IgD-negative memory B cell (primary cell): ENCODE results near the gene CHD8. TPM values are rescaled to one million over a fixed set of nuclear protein-coding genes. Genes with fewer than 3 reads are reported as not detected.
"Not testable (repeated sequence)": the region's sequence is repeated elsewhere in the genome, so short reads cannot be mapped to it uniquely, and the experiment has no call there.

Experiments used
- H3K27ac Mint-ChIP-seq, 3 donors: one replicate each; pipeline ENCODE4 v1.8.0; 2020 to 2022; ENCODE audit warnings: mild to moderate bottlenecking in 3 of 3, mixed read lengths in 3 of 3, moderate library complexity in 1 of 3
- H3K27me3 Mint-ChIP-seq: one replicate; pipeline ENCODE4 v1.8.0; 2021; ENCODE audit warnings: mixed read lengths
- H3K36me3 Mint-ChIP-seq: one replicate; pipeline ENCODE4 v1.8.0; 2020; ENCODE audit warnings: mild to moderate bottlenecking, mixed read lengths
- H3K4me1 Mint-ChIP-seq, 3 donors: one replicate each; pipeline ENCODE4 v1.8.0; 2020 to 2022; ENCODE audit warnings: mixed read lengths in 3 of 3, mild to moderate bottlenecking in 1 of 3
- H3K4me3 Mint-ChIP-seq, 4 donors: one replicate each; pipeline ENCODE4 v1.8.0; 2020 to 2022; ENCODE audit warnings: mild to moderate bottlenecking in 4 of 4, mixed read lengths in 4 of 4, moderate library complexity in 3 of 4
- H3K9me3 Mint-ChIP-seq, 3 donors: one replicate each; pipeline ENCODE4 v1.8.0; 2020 to 2021; ENCODE audit warnings: mixed read lengths in 3 of 3, mild to moderate bottlenecking in 1 of 3
- polyA plus RNA-seq: library from polyadenylated mRNA; unstranded; fragments of 300-500 nt; fragmentation: Illumina TruSeq; gene quantifications from one replicate; pipeline ENCODE4 v1.2.3, GENCODE V29; 2021

Gene CHD8
- polyA plus RNA-seq, 1 donor from 2014 or later = 44.4 TPM

- Mint-ChIP-seq H3K4me1 (no peaks in the 10 kb centered on the region), H3K36me3 (no peaks in the 10 kb centered on the region), H3K27ac (no peak overlapping the region), H3K27me3 (no peaks in the 10 kb centered on the region), H3K9me3 (no peaks in the 10 kb centered on the region), H3K4me3 (no peak overlapping the region)
These were observed 56.5 kb downstream of the CHD8 start for GRCh38 chr14:21399311-21399870.

- Mint-ChIP-seq H3K4me1 (no peaks in the 10 kb centered on the region), H3K9me3 (no peaks in the 10 kb centered on the region), H3K27ac (no peak overlapping the region), H3K4me3 (no peak overlapping the region), H3K36me3 (no peaks in the 10 kb centered on the region), H3K27me3 (no peaks in the 10 kb centered on the region)
These were observed 57.0 kb downstream of the CHD8 start for GRCh38 chr14:21398901-21399300.

- H3K4me1 Mint-ChIP-seq = no peaks in the 10 kb centered on the region
- H3K27ac Mint-ChIP-seq = no peak overlapping the region
These were observed 60.5 kb downstream of the CHD8 start for GRCh38 chr14:21395450-21395849.

DNA sequence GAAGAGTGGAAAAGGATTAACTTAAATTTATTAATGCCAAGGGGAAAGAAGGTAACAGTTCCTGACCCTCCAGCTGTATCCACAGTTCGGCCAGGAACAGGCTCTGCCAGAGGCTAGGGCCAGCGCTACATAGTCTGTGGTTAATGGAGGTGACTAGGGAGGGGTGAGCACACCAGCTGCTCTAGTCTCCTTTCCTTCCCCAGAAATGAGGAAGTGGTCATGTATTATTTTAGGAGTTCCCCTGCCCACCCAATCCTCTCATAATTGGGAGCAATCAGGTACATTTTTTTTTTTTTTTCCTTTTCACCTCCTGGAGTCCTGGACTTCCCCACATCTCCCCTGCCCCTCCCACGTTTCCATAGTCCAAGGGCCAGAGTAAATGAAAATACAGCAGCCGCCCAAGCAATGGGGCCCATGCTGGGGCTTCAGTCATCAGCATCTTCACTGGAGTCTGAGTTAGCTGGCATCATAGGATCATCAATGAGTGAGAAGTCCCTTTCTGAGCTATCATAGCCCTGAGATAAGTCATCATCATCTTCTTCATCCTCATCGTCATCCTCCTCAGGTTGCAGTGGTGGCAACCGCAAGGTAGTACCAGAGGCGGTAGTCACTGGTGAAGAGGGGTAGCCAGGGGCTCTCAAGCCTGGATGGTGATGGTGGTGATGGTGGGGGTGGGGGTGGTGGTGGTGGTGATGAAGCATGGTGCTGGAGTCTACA is 70.6 kb downstream of the CHD8 start:
- peak overlapping the region; percentile 93 to 99 (median 98) for H3K4me3 Mint-ChIP-seq
- peak overlapping the region; percentile 97 to 100 (median 99) for H3K27ac Mint-ChIP-seq
- peaks cover 28 to 31% (median 29%) of the 10 kb centered on the region in 3 donors for H3K4me1 Mint-ChIP-seq
- H3K9me3 Mint-ChIP-seq = no peaks in the 10 kb centered on the region
- H3K36me3 Mint-ChIP-seq = peaks cover 3% of the 10 kb centered on the region
- no peaks in the 10 kb centered on the region for H3K27me3 Mint-ChIP-seq

More at GRCh38 chr14:21395450-21395849, 60.5 kb downstream of the CHD8 start:
- H3K4me3 Mint-ChIP-seq = no peak overlapping the region
- H3K27me3 Mint-ChIP-seq = no peaks in the 10 kb centered on the region
- no peaks in the 10 kb centered on the region for H3K9me3 Mint-ChIP-seq
- peaks cover 2% of the 10 kb centered on the region for H3K36me3 Mint-ChIP-seq

- no peaks in the 10 kb centered on the region for H3K9me3 Mint-ChIP-seq
- H3K36me3 Mint-ChIP-seq = peaks cover 3% of the 10 kb centered on the region
- peak overlapping the region; percentile 97 to 100 (median 99) for H3K27ac Mint-ChIP-seq
- H3K27me3 Mint-ChIP-seq = no peaks in the 10 kb centered on the region
- peaks cover 29 to 34% (median 30%) of the 10 kb centered on the region in 3 donors for H3K4me1 Mint-ChIP-seq
- peak overlapping the region; percentile 93 to 99 (median 98) for H3K4me3 Mint-ChIP-seq
These were observed 71.5 kb downstream of the CHD8 start for GRCh38 chr14:21384494-21384851.

- Mint-ChIP-seq H3K9me3 (no peaks in the 10 kb centered on the region), H3K4me3 (peak within 1 kb of the TSS; percentile 93 to 99 (median 98)), H3K4me1 (peaks cover 29 to 34% (median 30%) of the 10 kb centered on the region in 3 donors), H3K36me3 (peaks cover 3% of the 10 kb centered on the region), H3K27ac (peak within 1 kb of the TSS; percentile 97 to 100 (median 99)), H3K27me3 (no peaks in the 10 kb centered on the region)
These were observed 72.0 kb downstream of the CHD8 start, which contains the start of gene SUPT16H for GRCh38 chr14:21383848-21384493. TSS of gene SUPT16H (minus strand) at chr14:21384019. CDS start at chr14:21383927, 92 bp downstream.

DNA sequence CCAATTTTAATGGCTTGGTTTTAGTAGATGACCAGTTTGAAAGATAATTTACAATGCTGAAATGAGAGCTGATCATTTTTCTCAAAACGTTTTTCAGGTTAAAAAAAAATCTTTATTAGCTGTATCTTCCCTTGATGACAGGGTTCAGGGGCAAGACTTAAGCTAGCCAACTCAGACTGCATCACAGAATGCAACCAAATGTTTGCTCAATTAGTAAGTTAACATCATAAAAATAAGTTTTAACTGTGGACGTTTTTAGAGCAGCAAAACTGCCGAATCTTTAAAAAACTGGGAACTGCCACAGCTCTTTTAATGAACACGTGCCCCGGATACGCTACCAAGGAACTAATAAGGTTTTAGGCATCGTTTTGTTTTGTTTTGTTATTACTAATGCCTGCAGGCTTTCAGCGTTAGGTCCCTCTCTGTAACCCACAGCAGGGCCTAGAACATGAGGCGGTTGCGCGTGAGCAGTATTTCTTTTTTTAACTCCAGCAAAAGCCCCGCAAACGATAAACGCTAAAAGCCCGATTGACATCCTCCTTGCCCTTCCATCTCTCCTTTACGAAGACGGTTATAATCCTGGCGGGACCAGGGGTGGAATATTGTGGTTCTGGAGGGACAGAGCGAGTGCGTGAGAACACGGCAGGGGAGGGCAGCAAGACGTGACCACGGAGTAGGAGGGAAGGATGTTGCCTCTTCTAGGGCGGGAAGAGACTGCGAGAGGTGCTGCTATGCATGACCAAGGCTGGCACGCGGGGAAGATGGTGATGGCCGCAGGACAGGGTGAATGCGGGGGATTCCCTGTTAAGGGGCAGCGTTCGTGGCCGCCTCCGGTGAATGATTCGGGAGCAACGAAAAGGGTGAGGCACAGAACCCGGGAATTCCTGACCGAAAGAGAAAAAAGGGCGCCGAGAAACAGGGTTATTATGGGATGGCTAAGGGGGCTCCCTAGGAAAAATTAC is 72.8 kb downstream of the CHD8 start:
- H3K4me1 Mint-ChIP-seq = peaks cover 29 to 34% (median 30%) of the 10 kb centered on the region in 3 donors
- H3K27ac Mint-ChIP-seq = peak overlapping the region; percentile 97 to 100 (median 99)
- H3K9me3 Mint-ChIP-seq = no peaks in the 10 kb centered on the region
- H3K27me3 Mint-ChIP-seq = no peaks in the 10 kb centered on the region
- peaks cover 3% of the 10 kb centered on the region for H3K36me3 Mint-ChIP-seq
- H3K4me3 Mint-ChIP-seq = peak overlapping the region; percentile 93 to 99 (median 98)

- H3K4me3 Mint-ChIP-seq = peak overlapping the region in 3 of 4 donors; percentile 75 to 98 (median 93)
- peaks cover 29 to 34% (median 32%) of the 10 kb centered on the region in 3 donors for H3K4me1 Mint-ChIP-seq
- H3K9me3 Mint-ChIP-seq = no peaks in the 10 kb centered on the region
- no peaks in the 10 kb centered on the region for H3K27me3 Mint-ChIP-seq
- H3K27ac Mint-ChIP-seq = peak overlapping the region in 2 of 3 donors; percentile 40 to 47
- H3K36me3 Mint-ChIP-seq = peaks cover 3% of the 10 kb centered on the region
These were observed 73.8 kb downstream of the CHD8 start for GRCh38 chr14:21382095-21382494.

- Mint-ChIP-seq H3K4me3 (no peak overlapping the region), H3K4me1 (peaks cover 18 to 28% (median 22%) of the 10 kb centered on the region in 3 donors), H3K36me3 (peaks cover 2% of the 10 kb centered on the region), H3K27ac (no peak overlapping the region), H3K9me3 (no peaks in the 10 kb centered on the region), H3K27me3 (no peaks in the 10 kb centered on the region)
These were observed 76.6 kb downstream of the CHD8 start for GRCh38 chr14:21379338-21379737.

DNA sequence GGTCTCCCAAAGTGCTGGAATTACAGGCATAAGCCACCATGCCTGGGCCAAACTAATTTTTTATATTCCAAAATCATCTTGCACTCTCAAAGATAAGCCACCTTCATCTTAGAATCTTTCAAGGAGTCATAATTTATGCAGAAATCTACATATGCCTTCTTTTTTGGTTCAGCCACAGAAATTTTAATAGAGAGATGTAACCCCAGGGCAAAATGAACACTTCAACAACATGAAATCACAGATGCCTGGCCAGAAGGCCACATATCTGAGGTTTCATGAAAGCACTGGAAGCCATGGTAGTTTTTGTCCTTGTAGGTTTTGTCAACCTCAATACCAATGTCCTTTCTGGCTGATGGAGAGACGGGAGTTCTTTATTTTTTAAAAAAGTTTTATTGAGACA is 81.9 kb downstream of the CHD8 start:
- H3K9me3 Mint-ChIP-seq = no peaks in the 10 kb centered on the region
- H3K36me3 Mint-ChIP-seq = peaks cover 4% of the 10 kb centered on the region
- no peaks in the 10 kb centered on the region for H3K27me3 Mint-ChIP-seq
- H3K4me1 Mint-ChIP-seq = peaks cover 0 to 7% (median 6%) of the 10 kb centered on the region in 3 donors
- H3K4me3 Mint-ChIP-seq = no peak overlapping the region
- peak overlapping the region in 1 of 3 donors; percentile 27 for H3K27ac Mint-ChIP-seq

GRCh38 chr14:21372814-21373213 is 83.1 kb downstream of the CHD8 start:
- H3K36me3 Mint-ChIP-seq, H3K4me1 Mint-ChIP-seq, H3K4me3 Mint-ChIP-seq, H3K9me3 Mint-ChIP-seq, H3K27ac Mint-ChIP-seq, H3K27me3 Mint-ChIP-seq: not testable (repeated sequence)

DNA sequence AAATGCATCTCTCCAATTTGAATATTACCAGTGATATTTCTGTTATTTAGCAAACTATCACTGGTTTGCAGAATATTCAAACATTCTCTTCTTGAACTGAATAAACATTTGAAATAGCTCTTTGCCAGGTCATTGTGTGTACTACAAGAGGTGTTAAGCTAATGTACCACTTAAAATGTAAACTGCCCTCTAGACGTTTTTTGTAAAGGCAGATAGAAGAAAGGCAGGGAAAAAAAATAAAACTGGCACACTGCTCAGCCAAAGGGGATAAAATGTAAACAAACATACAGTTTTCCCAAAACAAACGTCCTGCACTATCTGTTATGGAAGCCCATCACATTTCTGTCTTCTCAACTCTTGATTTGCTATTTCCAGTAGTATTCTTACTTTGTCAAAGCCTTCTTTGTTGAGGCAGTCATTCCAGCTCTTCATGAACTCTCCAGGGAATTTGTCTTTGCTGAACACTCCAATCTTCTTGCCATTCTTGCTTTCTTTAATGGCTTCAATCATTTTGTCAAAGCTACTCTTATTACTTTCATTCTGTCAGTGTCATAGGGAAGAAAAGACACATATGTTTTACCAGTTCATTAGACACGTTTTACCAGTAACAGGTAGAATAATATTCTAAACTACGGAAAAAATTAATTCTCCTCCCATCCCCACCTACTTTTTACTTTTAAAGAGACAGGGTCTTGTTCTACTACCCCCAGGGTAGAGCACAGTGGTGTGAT is 85.8 kb downstream of the CHD8 start:
- Mint-ChIP-seq H3K27me3 (no peaks in the 10 kb centered on the region), H3K4me1 (peaks cover under 1 to 5% (median 2%) of the 10 kb centered on the region in 3 donors), H3K36me3 (peaks cover 10% of the 10 kb centered on the region), H3K4me3 (no peak overlapping the region), H3K27ac (no peak overlapping the region), H3K9me3 (no peaks in the 10 kb centered on the region)

DNA sequence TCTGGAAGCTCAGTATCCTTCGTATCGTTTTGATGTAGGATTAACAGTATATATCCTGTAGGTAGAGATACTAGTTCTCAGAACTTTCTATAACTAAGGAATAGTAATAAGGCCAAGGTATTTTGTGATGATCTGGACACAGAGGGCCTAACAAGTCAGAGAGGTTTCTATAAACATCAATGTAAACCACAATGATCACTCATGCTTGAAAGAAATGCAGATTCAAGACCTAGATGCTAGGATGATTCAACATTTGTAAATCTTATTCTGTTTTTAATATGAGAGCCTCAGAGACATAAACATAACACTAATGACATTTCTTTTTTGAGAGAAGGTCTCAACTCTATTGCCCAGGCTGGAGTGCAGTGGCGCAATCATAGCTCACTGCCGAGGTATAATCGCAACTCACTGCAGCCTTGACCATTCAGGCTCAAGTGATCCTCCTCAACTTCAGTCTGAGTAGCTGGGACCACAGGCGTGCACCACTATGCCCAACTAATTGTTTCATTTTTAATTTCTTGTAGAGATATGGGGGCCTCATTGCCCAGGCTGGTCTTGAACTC is 88.3 kb downstream of the CHD8 start:
- no peaks in the 10 kb centered on the region for H3K9me3 Mint-ChIP-seq
- H3K27ac Mint-ChIP-seq = no peak overlapping the region
- H3K36me3 Mint-ChIP-seq = peaks cover 9% of the 10 kb centered on the region
- peaks cover 0 to 4% (median 2%) of the 10 kb centered on the region in 3 donors for H3K4me1 Mint-ChIP-seq
- H3K4me3 Mint-ChIP-seq = no peak overlapping the region
- no peaks in the 10 kb centered on the region for H3K27me3 Mint-ChIP-seq

GRCh38 chr14:21356511-21356910 is 99.4 kb downstream of the CHD8 start:
- Mint-ChIP-seq H3K4me1 (peaks cover 5 to 10% (median 7%) of the 10 kb centered on the region in 3 donors), H3K27ac (no peak overlapping the region), H3K9me3 (peaks cover 0 to 10% (median 7%) of the 10 kb centered on the region in 3 donors), H3K27me3 (no peaks in the 10 kb centered on the region), H3K4me3 (no peak overlapping the region), H3K36me3 (peaks cover 18% of the 10 kb centered on the region)
